Measurements from ENCODE around the gene PALS2.

- TF ChIP-seq CTCF (conservative IDR thresholded peaks at IDR 0.05), result no peak
- no peak for TF ChIP-seq EZH2 (IDR thresholded peaks at IDR 0.05; ENCODE audit: low read depth)
Observed at GRCh38 chr7:24609059-24609458, 35.8 kb downstream of the PALS2 start.

All from PC-9 (cell line).